Measurements from ENCODE around the gene AMBN.

DNA sequence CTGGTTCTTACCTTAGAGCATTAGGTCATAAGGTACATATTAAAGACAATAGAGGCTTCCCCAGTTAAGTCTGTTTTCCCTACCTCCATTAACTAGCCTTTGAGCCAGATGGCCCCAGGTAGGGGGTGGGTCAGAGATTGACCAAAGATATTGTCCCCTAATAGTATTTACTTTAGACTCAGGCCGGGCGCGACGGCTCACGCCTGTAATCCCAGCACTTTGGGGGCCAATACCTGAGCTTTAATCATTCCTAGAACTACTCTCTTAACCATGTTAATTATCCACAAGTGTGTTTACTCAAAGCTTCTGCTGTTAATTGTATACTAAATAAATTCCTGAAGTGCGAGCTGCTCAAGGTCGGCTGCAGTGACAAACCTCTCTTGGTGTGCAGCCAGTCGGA lies 28.0 kb upstream of the AMBN start:
- TF ChIP-seq, protein P1, sequence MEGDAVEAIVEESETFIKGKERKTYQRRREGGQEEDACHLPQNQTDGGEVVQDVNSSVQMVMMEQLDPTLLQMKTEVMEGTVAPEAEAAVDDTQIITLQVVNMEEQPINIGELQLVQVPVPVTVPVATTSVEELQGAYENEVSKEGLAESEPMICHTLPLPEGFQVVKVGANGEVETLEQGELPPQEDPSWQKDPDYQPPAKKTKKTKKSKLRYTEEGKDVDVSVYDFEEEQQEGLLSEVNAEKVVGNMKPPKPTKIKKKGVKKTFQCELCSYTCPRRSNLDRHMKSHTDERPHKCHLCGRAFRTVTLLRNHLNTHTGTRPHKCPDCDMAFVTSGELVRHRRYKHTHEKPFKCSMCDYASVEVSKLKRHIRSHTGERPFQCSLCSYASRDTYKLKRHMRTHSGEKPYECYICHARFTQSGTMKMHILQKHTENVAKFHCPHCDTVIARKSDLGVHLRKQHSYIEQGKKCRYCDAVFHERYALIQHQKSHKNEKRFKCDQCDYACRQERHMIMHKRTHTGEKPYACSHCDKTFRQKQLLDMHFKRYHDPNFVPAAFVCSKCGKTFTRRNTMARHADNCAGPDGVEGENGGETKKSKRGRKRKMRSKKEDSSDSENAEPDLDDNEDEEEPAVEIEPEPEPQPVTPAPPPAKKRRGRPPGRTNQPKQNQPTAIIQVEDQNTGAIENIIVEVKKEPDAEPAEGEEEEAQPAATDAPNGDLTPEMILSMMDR (IDR thresholded peaks at IDR 0.05), result no peak
- TF ChIP-seq EP300 (IDR thresholded peaks at IDR 0.05) (no peak), POLR2A (IDR thresholded peaks at IDR 0.05) (no peak), POLR2AphosphoS5 (IDR thresholded peaks at IDR 0.05) (no peak)

All from suprapubic skin (tissue), 4 donors.